Parathyroid adenoma (tissue), 2 donors: ENCODE measurements around the gene ZNF438.

Experiments
- H2AFZ ChIP-seq: fragments of 300-600 bp; sonication (generic); one replicate; pipeline ENCODE4 v1.7.0; 2017; ENCODE audit warnings: antibody characterized with exemption, mild to moderate bottlenecking
- H3K27ac ChIP-seq: fragments of 300-600 bp; sonication (generic); one replicate; pipeline ENCODE4 v1.7.0; 2017
- H3K27me3 ChIP-seq: fragments of 300-600 bp; sonication (generic); one replicate; pipeline ENCODE4 v1.7.0; 2017; ENCODE audit warnings: low read length; ENCODE audit not compliant: control insufficient read depth, insufficient read depth
- H3K36me3 ChIP-seq: fragments of 300-600 bp; sonication (generic); one replicate; pipeline ENCODE4 v1.7.0; 2017; ENCODE audit warnings: low read length; ENCODE audit not compliant: control insufficient read depth, insufficient read depth
- H3K4me1 ChIP-seq: fragments of 300-600 bp; sonication (generic); one replicate; pipeline ENCODE4 v1.7.0; 2017; ENCODE audit warnings: control low read depth
- H3K4me2 ChIP-seq: fragments of 300-600 bp; sonication (generic); one replicate; pipeline ENCODE4 v1.7.0; 2017; ENCODE audit warnings: low read length
- H3K4me3 ChIP-seq: fragments of 300-600 bp; sonication (generic); one replicate; pipeline ENCODE4 v1.7.0; 2017; ENCODE audit warnings: low read depth, low read length
- H3K79me2 ChIP-seq: fragments of 300-600 bp; sonication (generic); one replicate; pipeline ENCODE4 v1.7.0; 2017; ENCODE audit warnings: control low read depth
- H3K9ac ChIP-seq: fragments of 300-600 bp; sonication (generic); one replicate; pipeline ENCODE4 v1.7.0; 2017; ENCODE audit warnings: mild to moderate bottlenecking
- H3K9me3 ChIP-seq: fragments of 300-600 bp; sonication (generic); one replicate; pipeline ENCODE4 v1.7.0; 2017; ENCODE audit warnings: low read length; ENCODE audit not compliant: control insufficient read depth
- CTCF ChIP-seq: fragments of 300-600 bp; sonication (generic); IDR thresholded peaks from one replicate; pipeline ENCODE4 v1.7.0; 2017; ENCODE audit warnings: antibody characterized with exemption, mild to moderate bottlenecking
- donor health status: primary hyperparathyroidism.

Gene ZNF438

DNA sequence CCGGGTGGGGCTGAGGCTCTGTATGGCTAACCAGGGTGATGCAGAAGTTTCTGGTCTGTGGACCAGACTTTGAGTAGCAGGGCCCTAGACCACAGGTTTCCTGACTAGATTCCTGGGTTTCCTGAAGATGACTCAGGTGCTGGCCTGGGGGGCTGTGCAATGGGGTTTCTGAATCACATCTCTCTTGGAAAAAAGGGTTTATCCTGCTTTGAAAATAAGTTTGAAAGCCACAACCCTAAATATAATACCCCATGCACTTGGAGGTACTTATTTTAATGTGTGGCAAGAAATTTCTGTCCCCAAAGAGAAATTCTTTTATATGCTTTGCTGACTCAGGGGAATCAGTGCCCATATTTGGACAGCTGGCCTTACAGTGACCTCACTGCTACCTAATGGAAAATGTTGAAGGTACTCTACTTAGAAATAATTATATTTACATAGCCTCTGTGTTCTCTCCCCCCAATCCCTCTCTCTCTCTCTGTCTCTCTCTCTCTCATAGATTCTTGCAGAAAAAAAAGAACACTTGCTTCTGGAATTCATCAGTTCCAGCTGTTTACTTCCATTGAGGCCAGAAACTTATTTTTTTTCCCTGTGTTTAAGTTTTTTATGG is 217.7 kb downstream of the ZNF438 start:
- Histone ChIP-seq H3K9me3 (no peaks in the 10 kb centered on the region), H3K36me3 (no peaks in the 10 kb centered on the region), H3K9ac (no peak overlapping the region), H3K4me1 (peaks cover 7% of the 10 kb centered on the region), H3K4me2 (no peak overlapping the region), H3K27ac (no peak overlapping the region), H2AFZ (no peak overlapping the region), H3K79me2 (no peaks in the 10 kb centered on the region), H3K4me3 (no peak overlapping the region), H3K27me3 (no peaks in the 10 kb centered on the region)
- no peak for TF ChIP-seq CTCF

DNA sequence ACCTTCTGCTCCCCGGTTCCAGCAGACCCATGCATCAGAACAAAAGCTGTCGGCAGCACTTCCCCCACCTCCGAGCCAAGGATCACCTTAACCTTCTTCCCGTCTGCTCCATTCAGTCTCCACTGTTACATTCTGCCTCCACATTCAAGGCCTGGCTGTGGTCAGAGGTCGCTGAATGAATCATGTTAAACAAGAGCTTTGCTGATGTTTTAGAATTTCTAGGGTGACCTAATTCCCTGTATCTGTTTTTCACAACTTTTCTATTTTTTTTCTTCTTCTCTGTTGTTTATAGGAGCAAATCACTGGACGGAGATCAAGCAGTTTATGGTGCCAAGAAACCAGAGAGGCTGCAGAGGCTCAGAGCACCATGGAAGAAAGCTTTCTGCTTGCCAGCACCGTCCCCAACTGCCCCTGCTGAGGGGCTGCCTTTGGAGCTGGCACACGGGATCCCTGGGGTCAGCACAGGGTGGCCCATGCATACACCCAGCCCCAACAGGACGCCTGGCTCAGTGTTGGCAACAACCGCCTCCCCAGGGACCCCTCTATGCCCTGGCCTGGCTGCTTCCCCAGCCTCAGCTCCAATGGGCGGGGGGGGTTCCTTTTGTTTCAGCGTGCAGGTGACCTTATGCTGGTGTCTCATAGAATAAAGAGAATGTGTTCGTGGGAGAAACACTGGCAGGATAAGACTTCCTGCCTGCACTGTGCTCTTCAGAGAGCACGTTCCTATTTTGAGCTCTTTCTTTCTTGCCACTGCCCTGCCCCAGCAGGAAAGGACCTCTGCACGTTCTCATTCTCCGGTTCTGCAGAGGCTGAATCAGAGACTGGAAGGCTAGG is 219.4 kb downstream of the ZNF438 start:
- no peak overlapping the region for H2AFZ ChIP-seq
- no peaks in the 10 kb centered on the region for H3K27me3 ChIP-seq
- H3K4me3 ChIP-seq = no peak overlapping the region
- H3K27ac ChIP-seq = no peak overlapping the region
- no peaks in the 10 kb centered on the region for H3K4me1 ChIP-seq
- TF ChIP-seq CTCF = no peak
- no peaks in the 10 kb centered on the region for H3K9me3 ChIP-seq
- H3K4me2 ChIP-seq = no peak overlapping the region
- H3K9ac ChIP-seq = no peak overlapping the region
- H3K79me2 ChIP-seq = no peaks in the 10 kb centered on the region
- H3K36me3 ChIP-seq = no peaks in the 10 kb centered on the region

GRCh38 chr10:30811276-30812017 is 220.2 kb downstream of the ZNF438 start:
- no peaks in the 10 kb centered on the region for H3K4me1 ChIP-seq
- no peak overlapping the region for H3K4me3 ChIP-seq
- no peaks in the 10 kb centered on the region for H3K9me3 ChIP-seq

DNA sequence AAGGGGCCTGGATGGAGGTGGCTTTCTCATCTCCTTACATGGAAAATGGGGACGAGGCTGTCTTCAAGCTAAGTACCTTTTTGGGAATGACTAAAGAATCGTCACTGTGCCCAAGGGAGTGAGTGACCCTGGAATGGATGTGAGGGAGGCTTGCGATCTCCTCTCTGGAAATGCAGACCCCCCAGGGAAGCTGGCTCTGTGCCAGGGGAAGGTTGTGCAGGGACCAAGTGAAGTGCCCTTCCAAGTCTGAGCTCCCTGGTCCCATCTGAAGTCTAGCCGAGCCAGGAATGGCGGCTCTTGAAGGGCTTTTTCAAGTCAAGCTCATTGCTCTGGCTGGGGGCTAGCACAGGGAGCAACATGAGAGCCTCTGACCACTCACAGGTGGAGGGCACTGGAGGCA is 221.2 kb downstream of the ZNF438 start:
- H3K27ac ChIP-seq = no peak overlapping the region
- no peaks in the 10 kb centered on the region for H3K9me3 ChIP-seq
- H3K27me3 ChIP-seq = no peaks in the 10 kb centered on the region
- H3K4me1 ChIP-seq = no peaks in the 10 kb centered on the region
- no peaks in the 10 kb centered on the region for H3K36me3 ChIP-seq
- no peak for TF ChIP-seq CTCF
- no peak overlapping the region for H2AFZ ChIP-seq
- no peak overlapping the region for H3K4me2 ChIP-seq
- no peak overlapping the region for H3K9ac ChIP-seq
- no peak overlapping the region for H3K4me3 ChIP-seq
- no peaks in the 10 kb centered on the region for H3K79me2 ChIP-seq

More at GRCh38 chr10:30811276-30812017, 220.2 kb downstream of the ZNF438 start:
- no peak overlapping the region for H3K4me2 ChIP-seq
- H3K27ac ChIP-seq = no peak overlapping the region
- no peaks in the 10 kb centered on the region for H3K36me3 ChIP-seq
- no peaks in the 10 kb centered on the region for H3K27me3 ChIP-seq
- no peak overlapping the region for H3K9ac ChIP-seq
- H2AFZ ChIP-seq = no peak overlapping the region
- TF ChIP-seq CTCF = no peak
- no peaks in the 10 kb centered on the region for H3K79me2 ChIP-seq
